ENCODE data around the gene SYNPR.

GRCh38 chr3:63405882-63406281, 127.8 kb downstream of the SYNPR start:
- TF ChIP-seq REST (IDR thresholded peaks at IDR 0.05; ENCODE audit: borderline replicate concordance) (no peak), EP300 (conservative IDR thresholded peaks at IDR 0.05; ENCODE audit: poor library complexity, severe bottlenecking) (no peak), CTCF (IDR thresholded peaks at IDR 0.05; ENCODE audit: poor library complexity, severe bottlenecking) (no peak), EZH2 (IDR thresholded peaks at IDR 0.05; ENCODE audit: borderline replicate concordance, insufficient read depth, low read length, poor library complexity, severe bottlenecking) (no peak), POLR2AphosphoS5 (IDR thresholded peaks at IDR 0.05) (no peak), TAF1 (IDR thresholded peaks at IDR 0.05; ENCODE audit: low read depth) (no peak), MXI1 (conservative IDR thresholded peaks at IDR 0.05; ENCODE audit: poor library complexity, severe bottlenecking) (no peak), RAD21 (conservative IDR thresholded peaks at IDR 0.05) (no peak)
